ENCODE data around the gene MMP28.

- no peak for TF ChIP-seq SMC3 (IDR thresholded peaks at IDR 0.05; ENCODE audit: borderline replicate concordance, low read length)
- no peak for TF ChIP-seq TAF1 (IDR thresholded peaks at IDR 0.05; ENCODE audit: borderline replicate concordance, low read depth, low read length)
- TF ChIP-seq CTCF (IDR thresholded peaks at IDR 0.05 in 2 of 3, conservative IDR thresholded peaks at IDR 0.05 in 1 of 3; ENCODE audit: control insufficient read depth in 2 of 3, extremely low read depth in 1 of 3, insufficient read depth in 1 of 3, low read depth in 3 of 3, low read length in 3 of 3), result no peak
- no peak for TF ChIP-seq SIN3A (IDR thresholded peaks at IDR 0.05; ENCODE audit: low read depth, low read length)
- TF ChIP-seq REST (IDR thresholded peaks at IDR 0.05; ENCODE audit: low read depth, low read length), result no peak
- no peak for TF ChIP-seq SPI1 (IDR thresholded peaks at IDR 0.05; ENCODE audit: borderline replicate concordance, insufficient read depth, low read depth, low read length)
- TF ChIP-seq EP300 (IDR thresholded peaks at IDR 0.05; ENCODE audit: borderline replicate concordance in 1 of 2, control insufficient read depth in 1 of 2, low read depth in 2 of 2, low read length in 2 of 2), result no peak
- no peak for TF ChIP-seq POLR2A (IDR thresholded peaks at IDR 0.05; ENCODE audit: low read depth, low read length)
- TF ChIP-seq PRDM15 (CRISPR knock-in tag; IDR thresholded peaks at IDR 0.05), result no peak
- no peak for TF ChIP-seq HDAC2 (IDR thresholded peaks at IDR 0.05)
- TF ChIP-seq GABPA (IDR thresholded peaks at IDR 0.05; ENCODE audit: low read depth), result no peak
- no peak for TF ChIP-seq E2F8 (IDR thresholded peaks at IDR 0.05; ENCODE audit: low read depth, partially characterized antibody)
- no peak for TF ChIP-seq POLR2AphosphoS5 (IDR thresholded peaks at IDR 0.05; ENCODE audit: low read length)
Measured at GRCh38 chr17:35766489-35766877, 29.0 kb downstream of the MMP28 start.
